Inflammatory macrophage treated with lipopolysaccharide for 1 hour (primary cell): Measurements from ENCODE around the gene GAPDHS.

Experiments
- DNase-seq, 2 donors: peaks; one replicate each; pipeline ENCODE4 v3.0.0-alpha.2; 2020 to 2022

The GAPDHS gene

DNA sequence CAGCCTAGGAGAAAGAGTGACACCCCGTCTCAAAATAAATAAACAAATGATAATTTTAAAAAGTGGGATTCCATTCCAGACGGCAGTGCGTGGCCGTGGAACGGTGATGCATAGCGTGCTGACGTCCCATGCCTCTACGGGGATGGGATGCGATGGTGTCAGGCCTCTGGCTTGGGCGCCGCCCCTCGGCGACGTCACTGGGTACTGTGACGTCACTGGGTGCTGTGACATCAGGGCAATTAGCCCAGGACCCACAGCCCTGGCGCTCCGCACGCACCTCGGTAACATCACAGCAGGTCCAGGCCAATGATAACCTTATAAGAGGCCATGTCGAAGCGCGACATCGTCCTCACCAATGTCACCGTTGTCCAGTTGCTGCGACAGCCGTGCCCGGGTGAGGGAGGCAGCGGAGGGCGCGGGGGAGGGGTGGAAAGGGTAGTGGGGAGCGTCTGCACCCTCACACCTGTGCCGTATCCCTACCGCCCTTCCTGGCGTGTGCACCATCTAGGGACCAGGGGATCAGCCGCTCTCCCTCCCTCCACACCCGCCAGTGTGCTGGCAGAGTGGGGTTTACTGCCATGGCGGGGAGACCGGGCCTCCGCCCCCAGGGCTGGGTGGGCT is at the start of gene GAPDHS:
TSS of gene GAPDHS (plus strand) at position 256 of the 621 bp plus-strand sequence. CDS start at position 328, 72 bp downstream.
- DNase-seq: no peak

DNA sequence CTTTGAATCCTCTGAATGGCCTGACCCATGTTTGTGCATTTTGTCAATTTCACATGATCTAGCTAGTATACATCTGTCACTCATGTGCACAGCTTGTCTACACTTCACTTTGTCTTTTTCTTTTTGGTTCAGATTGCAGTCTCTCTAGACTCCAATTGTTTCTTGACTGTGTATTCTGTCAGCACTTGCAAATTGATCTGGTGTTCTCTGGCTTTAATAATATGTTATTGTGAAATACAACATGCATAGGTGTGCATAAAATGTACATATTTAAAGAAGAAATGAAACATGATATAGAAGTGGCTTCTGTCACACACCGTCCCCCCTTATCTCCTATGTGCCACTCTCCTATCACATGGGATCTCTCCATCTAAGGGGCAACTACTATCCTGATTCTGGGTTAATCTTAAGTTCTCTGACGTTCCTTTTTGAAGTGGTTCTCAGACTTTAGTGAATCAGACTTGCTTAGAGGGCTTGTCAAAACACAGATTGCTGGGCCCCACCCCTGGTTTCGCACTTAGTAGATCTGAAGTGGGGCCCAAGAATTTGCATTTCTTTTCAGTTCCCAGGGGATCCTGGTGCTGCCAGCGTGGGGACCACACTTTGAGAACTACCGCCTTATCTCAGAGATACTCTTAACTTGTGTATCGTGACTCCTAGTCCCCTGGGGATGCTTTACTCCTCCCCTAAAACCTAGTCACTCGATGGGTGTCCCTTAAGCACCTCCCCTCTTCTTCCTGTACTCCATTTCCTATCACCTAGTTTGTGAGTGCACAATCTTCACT is 48.8 kb upstream of the GAPDHS start:
- DNase-seq: no peak

GRCh38 chr19:35486268-35486708 is 47.0 kb upstream of the GAPDHS start:
- DNase-seq: no peak

- no peak for DNase-seq
Observed at GRCh38 chr19:35487656-35488182, 45.5 kb upstream of the GAPDHS start.

- no peak for DNase-seq
Observed at GRCh38 chr19:35488677-35489076, 44.6 kb upstream of the GAPDHS start.

GRCh38 chr19:35490364-35490763 is 42.9 kb upstream of the GAPDHS start, which contains the start of gene KRTDAP:
KRTDAP (minus strand) TSS chr19:35490464; CDS start chr19:35490442, 22 bp downstream.
- DNase-seq: no peak

DNA sequence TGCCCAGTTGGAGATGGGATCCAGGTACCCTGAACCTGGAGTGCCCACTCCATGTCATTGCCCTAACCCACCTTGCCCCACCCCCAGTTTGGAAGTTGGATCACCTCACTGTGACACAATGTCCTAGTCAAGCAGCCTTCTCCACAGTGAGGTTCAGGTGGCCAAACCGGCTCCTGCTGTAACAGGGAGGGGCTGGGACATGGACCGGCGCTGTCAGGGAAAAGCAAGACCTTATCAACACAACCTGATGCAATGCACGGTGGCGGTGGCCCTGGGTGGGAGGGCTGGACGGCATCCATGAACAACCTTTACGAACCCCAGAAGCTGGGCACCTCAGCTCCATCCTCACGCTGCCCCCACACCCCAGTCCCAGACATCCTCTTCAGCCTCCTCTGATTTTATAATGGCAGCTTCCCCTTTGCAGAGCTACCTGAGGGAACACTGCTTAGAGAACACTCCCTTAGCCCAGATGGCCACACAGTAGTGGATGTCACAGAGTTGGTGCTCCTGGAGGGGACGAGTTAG is 41.4 kb upstream of the GAPDHS start:
- DNase-seq: no peak

DNA sequence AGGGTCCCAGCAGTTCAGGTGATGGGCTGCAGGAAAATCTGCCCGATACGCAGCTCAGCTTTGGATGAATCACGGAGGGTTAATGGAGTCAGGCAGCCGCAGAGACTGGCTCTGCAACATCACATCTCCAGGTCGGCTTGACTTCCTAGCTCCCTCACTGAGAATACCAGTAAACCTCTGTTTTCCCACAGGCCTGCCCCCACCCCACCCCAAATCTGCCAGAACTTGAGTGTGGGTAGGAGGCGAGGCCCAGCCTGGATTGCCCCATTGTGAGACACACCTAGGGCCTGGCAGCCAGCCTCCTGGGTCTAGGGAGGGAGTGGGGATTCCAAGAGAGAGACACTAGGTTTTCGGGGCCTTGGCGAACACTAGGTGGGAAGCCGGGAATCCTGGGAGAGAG is 39.3 kb upstream of the GAPDHS start:
- DNase-seq: no peak

GRCh38 chr19:35495107-35496064 is 37.9 kb upstream of the GAPDHS start:
- DNase-seq: peak; percentile 73 to 86

GRCh38 chr19:35497406-35497805 is 35.9 kb upstream of the GAPDHS start:
- DNase-seq: no peak

GRCh38 chr19:35498220-35498619 is 35.0 kb upstream of the GAPDHS start:
- no peak for DNase-seq

- DNase-seq: no peak
Observed at GRCh38 chr19:35498984-35499527, 34.2 kb upstream of the GAPDHS start.

GRCh38 chr19:35500611-35501010 is 32.6 kb upstream of the GAPDHS start:
- DNase-seq: no peak

DNA sequence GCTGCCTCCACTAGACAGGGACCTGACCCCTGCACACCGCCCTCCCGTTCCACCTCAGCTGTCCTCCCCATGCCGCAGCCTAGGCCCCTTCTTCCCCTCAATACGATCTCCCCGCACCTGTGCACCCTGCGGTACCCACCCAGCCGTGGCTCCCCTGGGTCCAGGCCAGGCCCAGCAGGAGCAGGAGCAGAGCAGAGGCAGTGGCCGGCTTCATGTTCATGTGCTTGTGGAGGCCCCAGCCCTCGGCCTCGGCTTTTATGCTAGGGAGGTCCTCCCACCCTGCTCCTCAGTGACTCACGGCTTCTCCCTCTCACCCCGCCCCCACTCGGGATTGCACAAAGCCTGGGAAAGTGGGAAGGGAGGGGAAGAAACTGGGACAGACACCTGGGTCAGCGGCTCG is 31.6 kb upstream of the GAPDHS start:
- no peak for DNase-seq

DNA sequence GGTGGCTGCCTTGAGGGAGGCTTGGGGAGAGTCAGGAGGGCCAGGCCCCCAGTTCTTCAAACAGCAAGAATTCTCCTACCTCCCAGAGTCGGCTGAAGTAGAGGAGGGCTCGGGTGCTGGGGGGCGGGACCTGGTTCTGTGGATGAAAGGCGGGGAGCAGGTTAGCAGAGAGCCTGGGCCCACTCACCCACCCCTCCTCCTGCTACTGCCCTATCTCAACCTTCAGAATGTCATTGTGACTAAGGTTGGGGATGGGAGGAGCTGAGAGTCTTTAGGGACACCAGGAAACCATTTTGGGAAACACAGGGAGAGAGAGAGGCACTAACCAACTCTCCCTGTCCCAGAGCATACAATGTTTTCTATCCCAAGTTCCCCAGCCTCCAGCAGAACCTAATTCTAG is 30.5 kb upstream of the GAPDHS start:
- no peak for DNase-seq

GRCh38 chr19:35506011-35506410 is 27.2 kb upstream of the GAPDHS start:
- DNase-seq: no peak

DNA sequence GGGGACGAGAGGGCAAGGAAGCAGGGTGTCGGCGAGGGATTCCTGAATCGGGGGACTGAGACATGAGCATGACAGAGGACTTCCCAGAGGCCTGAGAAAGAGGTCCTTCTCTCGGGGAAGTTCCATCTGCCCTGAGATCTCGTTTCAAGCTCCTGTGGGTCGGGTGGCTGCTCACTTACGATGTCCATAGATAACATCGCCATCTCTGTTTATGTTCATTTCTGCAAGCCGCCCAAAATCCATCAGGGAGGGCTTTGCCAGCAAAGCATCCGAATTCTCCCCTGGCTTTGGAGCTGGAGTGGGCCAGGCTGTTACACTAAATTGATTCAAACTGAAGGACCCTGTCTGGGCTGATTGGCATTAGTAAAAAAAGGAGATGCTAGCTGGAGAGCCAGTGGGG is 25.7 kb upstream of the GAPDHS start:
- DNase-seq: no peak

GRCh38 chr19:35508129-35508528 is 25.1 kb upstream of the GAPDHS start:
- DNase-seq: no peak

GRCh38 chr19:35509018-35509652 is 24.1 kb upstream of the GAPDHS start:
- DNase-seq: no peak

GRCh38 chr19:35509861-35510625 is 23.2 kb upstream of the GAPDHS start:
- peak; percentile 13 to 73 for DNase-seq

GRCh38 chr19:35510626-35510964 is 22.7 kb upstream of the GAPDHS start:
- DNase-seq: no peak
